HG02981 (cell line): ENCODE results near the gene WDR6.

Source experiments
- ATAC-seq: cut with Tn5 transposase; IDR thresholded peaks from one replicate; pipeline ENCODE4 v1.9.1; 2021; ENCODE audit warnings: mild to moderate bottlenecking, moderate library complexity; ENCODE audit not compliant: unreplicated experiment

Gene WDR6

GRCh38 chr3:49027634-49028033, 20.4 kb downstream of the WDR6 start:
- no peak for ATAC-seq

GRCh38 chr3:49028298-49028672, 21.1 kb downstream of the WDR6 start:
- no peak for ATAC-seq

GRCh38 chr3:49028673-49029562, 21.7 kb downstream of the WDR6 start, which contains the start of gene IMPDH2:
TSS of gene IMPDH2 (minus strand) at chr3:49029398. CDS start at chr3:49029350, 48 bp downstream.
- ATAC-seq: peak; percentile 88

- no peak for ATAC-seq
These were observed 22.3 kb downstream of the WDR6 start for GRCh38 chr3:49029563-49029884.

- ATAC-seq: no peak
These were observed 23.1 kb downstream of the WDR6 start for GRCh38 chr3:49030321-49030720.

- no peak for ATAC-seq
These were observed 25.6 kb downstream of the WDR6 start for GRCh38 chr3:49032646-49033304.

- no peak for ATAC-seq
These were observed 27.5 kb downstream of the WDR6 start for GRCh38 chr3:49034650-49035049.

- no peak for ATAC-seq
These were observed 28.1 kb downstream of the WDR6 start for GRCh38 chr3:49035281-49035680.

GRCh38 chr3:49053543-49053942, 46.4 kb downstream of the WDR6 start:
- no peak for ATAC-seq

GRCh38 chr3:49054344-49054862, 47.2 kb downstream of the WDR6 start:
- ATAC-seq: no peak

- no peak for ATAC-seq
These were observed 50.1 kb downstream of the WDR6 start for GRCh38 chr3:49057268-49057667.

- ATAC-seq: no peak
These were observed 50.8 kb downstream of the WDR6 start for GRCh38 chr3:49058011-49058410.
